Activated CD4-positive, CD25-positive, alpha-beta regulatory T cell (primary cell): ENCODE results near the gene SEMA4G.

ENCODE experiments used
- DNase-seq, 4 experiments: peaks; one replicate each; lab custom pipeline; 2025; lab: John Stamatoyannopoulos, UW

The SEMA4G gene

GRCh38 chr10:101005869-101006567, 36.7 kb downstream of the SEMA4G start:
- DNase-seq = no peak

- DNase-seq = no peak
Measured at GRCh38 chr10:101006593-101007098, 37.3 kb downstream of the SEMA4G start.

- DNase-seq = no peak
Measured at GRCh38 chr10:101007099-101007711, 37.9 kb downstream of the SEMA4G start.

GRCh38 chr10:101007915-101008822, 38.9 kb downstream of the SEMA4G start:
- no peak for DNase-seq

GRCh38 chr10:101008823-101009423, 39.6 kb downstream of the SEMA4G start:
- DNase-seq = no peak

GRCh38 chr10:101010329-101010728, 41.0 kb downstream of the SEMA4G start:
- DNase-seq = no peak

- DNase-seq = no peak
Measured at GRCh38 chr10:101011517-101012423, 42.5 kb downstream of the SEMA4G start.

- peak; percentile 51 to 59 (median 58) for DNase-seq
Measured at GRCh38 chr10:101012525-101013364, 43.4 kb downstream of the SEMA4G start.

- no peak for DNase-seq
Measured at GRCh38 chr10:101013365-101013825, 44.1 kb downstream of the SEMA4G start.

GRCh38 chr10:101014230-101014884, 45.1 kb downstream of the SEMA4G start:
- peak; percentile 33 to 70 (median 52) for DNase-seq

GRCh38 chr10:101014966-101015581, 45.8 kb downstream of the SEMA4G start:
- no peak for DNase-seq

- no peak for DNase-seq
Measured at GRCh38 chr10:101015582-101015973, 46.3 kb downstream of the SEMA4G start.

- no peak for DNase-seq
Measured at GRCh38 chr10:101016814-101017213, 47.5 kb downstream of the SEMA4G start.

- no peak for DNase-seq
Measured at GRCh38 chr10:101018118-101018599, 48.9 kb downstream of the SEMA4G start.

GRCh38 chr10:101018600-101019439, 49.5 kb downstream of the SEMA4G start:
- DNase-seq = peak; percentile 39 to 61 (median 50)
